Measurements from ENCODE around the gene TRIM59.
"Not testable (repeated sequence)": the region's sequence is repeated elsewhere in the genome, so short reads cannot be mapped to it uniquely, and the experiment has no call there.

The TRIM59 gene

GRCh38 chr3:160454995-160455394 is 5.4 kb upstream of the TRIM59 start:
- DNase-seq (ENCODE audit: low read depth) = no peak

GRCh38 chr3:160452251-160452650 is 2.7 kb upstream of the TRIM59 start:
- not testable (repeated sequence) for DNase-seq (ENCODE audit: low read depth)

GRCh38 chr3:160451602-160452001 is 2.0 kb upstream of the TRIM59 start:
- no peak for DNase-seq (ENCODE audit: low read depth)

- DNase-seq (ENCODE audit: low read depth) = peak; percentile 73
These were observed 1.3 kb upstream of the TRIM59 start for GRCh38 chr3:160450846-160451245.

GRCh38 chr3:160448845-160449635 is 546 bp downstream of the TRIM59 start:
- peak; percentile 58 for DNase-seq (ENCODE audit: low read depth)

GRCh38 chr3:160447544-160447943 is 2.0 kb downstream of the TRIM59 start:
- DNase-seq (ENCODE audit: low read depth) = peak; percentile 47

GRCh38 chr3:160446522-160447056 is 3.0 kb downstream of the TRIM59 start:
- no peak for DNase-seq (ENCODE audit: low read depth)

- DNase-seq (ENCODE audit: low read depth) = no peak
These were observed 3.7 kb downstream of the TRIM59 start for GRCh38 chr3:160445854-160446253.

GRCh38 chr3:160444411-160444810 is 5.2 kb downstream of the TRIM59 start:
- DNase-seq (ENCODE audit: low read depth) = no peak

GRCh38 chr3:160440687-160441086 is 8.9 kb downstream of the TRIM59 start:
- DNase-seq (ENCODE audit: low read depth) = no peak

- no peak for DNase-seq (ENCODE audit: low read depth)
These were observed 12.5 kb downstream of the TRIM59 start for GRCh38 chr3:160437083-160437455.

GRCh38 chr3:160435747-160436146 is 13.8 kb downstream of the TRIM59 start:
- DNase-seq (ENCODE audit: low read depth) = peak; percentile 29

GRCh38 chr3:160435095-160435494 is 14.5 kb downstream of the TRIM59 start:
- DNase-seq (ENCODE audit: low read depth) = no peak

GRCh38 chr3:160434071-160434470 is 15.5 kb downstream of the TRIM59 start:
- peak; percentile 83 for DNase-seq (ENCODE audit: low read depth)

GRCh38 chr3:160427832-160428424 is 21.7 kb downstream of the TRIM59 start:
- peak; percentile 79 for DNase-seq (ENCODE audit: low read depth)

GRCh38 chr3:160417311-160417710 is 32.3 kb downstream of the TRIM59 start:
- DNase-seq (ENCODE audit: low read depth) = no peak

- DNase-seq (ENCODE audit: low read depth) = peak; percentile 78
These were observed 35.9 kb downstream of the TRIM59 start for GRCh38 chr3:160413613-160414248.

GRCh38 chr3:160412477-160412876 is 37.1 kb downstream of the TRIM59 start:
- DNase-seq (ENCODE audit: low read depth) = no peak

GRCh38 chr3:160409812-160410610 is 39.6 kb downstream of the TRIM59 start:
- peak; percentile 37 for DNase-seq (ENCODE audit: low read depth)

GRCh38 chr3:160403796-160404470 is 45.7 kb downstream of the TRIM59 start:
- peak; percentile 48 for DNase-seq (ENCODE audit: low read depth)

- no peak for DNase-seq (ENCODE audit: low read depth)
These were observed 46.5 kb downstream of the TRIM59 start for GRCh38 chr3:160403028-160403545.

Measured in amniotic epithelial cell (primary cell).